Ecto neural progenitor cell (in vitro differentiated cells): ENCODE results near the gene CTU2.

Experiments
- DNase-seq: peaks from one replicate; pipeline ENCODE4 v3.0.0-alpha.2; 2018; ENCODE audit warnings: low spot score

Gene CTU2

GRCh38 chr16:88697116-88697830, 9.0 kb upstream of the CTU2 start:
- no peak for DNase-seq

- no peak for DNase-seq
Observed at GRCh38 chr16:88697831-88698615, 8.3 kb upstream of the CTU2 start.

GRCh38 chr16:88698646-88699045, 7.7 kb upstream of the CTU2 start:
- no peak for DNase-seq

- no peak for DNase-seq
Observed at GRCh38 chr16:88699180-88699579, 7.1 kb upstream of the CTU2 start.

GRCh38 chr16:88700322-88700635, 6.0 kb upstream of the CTU2 start:
- DNase-seq, result no peak

GRCh38 chr16:88700636-88701482, 5.4 kb upstream of the CTU2 start:
- DNase-seq, result no peak

GRCh38 chr16:88701581-88702370, 4.5 kb upstream of the CTU2 start:
- no peak for DNase-seq

GRCh38 chr16:88702371-88703210, 3.7 kb upstream of the CTU2 start:
- no peak for DNase-seq

- no peak for DNase-seq
Observed at GRCh38 chr16:88703486-88704309, 2.6 kb upstream of the CTU2 start.

GRCh38 chr16:88705076-88705684, 1.1 kb upstream of the CTU2 start:
- DNase-seq, result no peak

GRCh38 chr16:88705801-88706228, 488 bp upstream of the CTU2 start:
- no peak for DNase-seq

GRCh38 chr16:88706965-88707826, 893 bp downstream of the CTU2 start:
- DNase-seq, result no peak

GRCh38 chr16:88710556-88710955, 4.3 kb downstream of the CTU2 start:
- no peak for DNase-seq

- no peak for DNase-seq
Observed at GRCh38 chr16:88711750-88712340, 5.5 kb downstream of the CTU2 start.

- no peak for DNase-seq
Observed at GRCh38 chr16:88712362-88712979, 6.2 kb downstream of the CTU2 start.

GRCh38 chr16:88713054-88713453, 6.8 kb downstream of the CTU2 start:
- no peak for DNase-seq

- DNase-seq, result no peak
Observed at GRCh38 chr16:88713568-88714419, 7.5 kb downstream of the CTU2 start.
